IMR-90 (cell line): ENCODE data around the gene AHNAK. TPM values are rescaled to one million over a fixed set of nuclear protein-coding genes. Genes with fewer than 3 reads are reported as not detected.

Experiments used
- ATAC-seq: fragments of 200-7000 bp; cut with Tn5 transposase; 2 replicates; pipeline ENCODE4 v1.9.1; 2020; ENCODE audit warnings: low read depth, mild to moderate bottlenecking, moderate library complexity
- BruUV-seq: library from RNA; stranded (reverse); fragments of 400-500 nt; replicated peaks from 2 replicates; lab custom pipeline; 2021; lab: Mats Ljungman, UMichigan
- CTCF ChIA-PET: fragments of 300-600 bp; formaldehyde crosslinking; extraction: SDS; loops from one replicate; lab custom pipeline; 2021; ENCODE audit warnings: antibody characterized with exemption; lab: Yijun Ruan, JAX
- POLR2A ChIA-PET: fragments of 300-600 bp; sonication (Branson Sonifier 250); formaldehyde crosslinking; loops from one replicate; lab custom pipeline; 2022; ENCODE audit warnings: antibody characterized with exemption; ENCODE audit not compliant: unreplicated experiment; lab: Charles Lee
- DNase-seq: peaks from one replicate; pipeline ENCODE4 v3.0.0; 2013
- H2AFZ ChIP-seq: replicated peaks from 2 replicates; pipeline ENCODE3; 2013; ENCODE audit warnings: low read length, mild to moderate bottlenecking; ENCODE audit not compliant: poor library complexity
- H2AK5ac ChIP-seq: 2 replicates; pipeline ENCODE4 v1.6.1; 2013; ENCODE audit warnings: low read depth, low read length, inconsistent platforms
- H2AK9ac ChIP-seq: replicated peaks from 2 replicates; pipeline ENCODE3; 2013; ENCODE audit warnings: mild to moderate bottlenecking, low read depth, low read length, moderate library complexity; ENCODE audit not compliant: poor library complexity
- H2BK120ac ChIP-seq: 2 replicates; pipeline ENCODE4 v1.6.1; 2013; ENCODE audit warnings: low read depth, low read length, inconsistent platforms
- H2BK15ac ChIP-seq: 3 replicates; pipeline ENCODE4 v1.6.1; 2013; ENCODE audit warnings: low read depth, low read length, inconsistent platforms
- H2BK20ac ChIP-seq: 2 replicates; pipeline ENCODE4 v1.6.1; 2013; ENCODE audit warnings: low read depth, mild to moderate bottlenecking, inconsistent platforms, low read length, moderate library complexity
- H2BK5ac ChIP-seq: 2 replicates; pipeline ENCODE4 v1.6.1; 2013; ENCODE audit warnings: mild to moderate bottlenecking, low read depth, low read length, inconsistent platforms; ENCODE audit not compliant: poor library complexity, severe bottlenecking
- H3K14ac ChIP-seq: replicated peaks from 2 replicates; pipeline ENCODE4 v1.6.1; 2013; ENCODE audit warnings: low read depth, low read length, inconsistent platforms
- H3K18ac ChIP-seq: 2 replicates; pipeline ENCODE4 v1.6.1; 2013; ENCODE audit warnings: low read depth, low read length, control low read depth
- H3K23ac ChIP-seq: 2 replicates; pipeline ENCODE4 v1.6.1; 2013; ENCODE audit warnings: low read depth, low read length, inconsistent platforms
- H3K27ac ChIP-seq: 2 replicates; pipeline ENCODE4 v1.5.1; 2013; ENCODE audit warnings: mild to moderate bottlenecking, control low read depth, low read length; ENCODE audit not compliant: insufficient read depth
- H3K27me3 ChIP-seq: 2 replicates; pipeline ENCODE4 v1.6.1; 2013; ENCODE audit warnings: low read length; ENCODE audit not compliant: control insufficient read depth, insufficient read depth
- H3K36me3 ChIP-seq: 2 replicates; pipeline ENCODE4 v1.6.1; 2013; ENCODE audit warnings: low read length, mixed read lengths; ENCODE audit not compliant: control insufficient read depth, insufficient read depth
- H3K4ac ChIP-seq: 2 replicates; pipeline ENCODE4 v1.6.1; 2013; ENCODE audit warnings: low read depth, low read length, inconsistent platforms
- H3K4me1 ChIP-seq: 2 replicates; pipeline ENCODE4 v1.6.1; 2013; ENCODE audit warnings: low read length, mixed read lengths; ENCODE audit not compliant: control insufficient read depth, insufficient read depth
- H3K4me2 ChIP-seq: 2 replicates; pipeline ENCODE4 v1.6.1; 2013; ENCODE audit warnings: low read depth, mild to moderate bottlenecking, control low read depth, low read length, moderate library complexity
- H3K4me3 ChIP-seq: 2 replicates; pipeline ENCODE4 v1.5.1; 2013; ENCODE audit warnings: low read depth, mild to moderate bottlenecking, control low read depth, low read length, moderate library complexity; ENCODE audit not compliant: insufficient read depth
- H3K56ac ChIP-seq: 2 replicates; pipeline ENCODE4 v1.6.1; 2013; ENCODE audit warnings: low read length, inconsistent platforms; ENCODE audit not compliant: insufficient read depth; ENCODE audit errors: extremely low read depth
- H3K79me1 ChIP-seq, 2 experiments: 2 replicates each; pipeline ENCODE4 v1.6.1; 2013; ENCODE audit warnings: low read length in 2 of 2, inconsistent platforms in 1 of 2, low read depth in 1 of 2
- H3K9ac ChIP-seq: 2 replicates; pipeline ENCODE4 v1.6.1; 2013; ENCODE audit warnings: low read depth, low read length, control low read depth
- H3K9me1 ChIP-seq: 2 replicates; pipeline ENCODE4 v1.6.1; 2013; ENCODE audit warnings: low read length, inconsistent platforms; ENCODE audit not compliant: insufficient read depth
- H3K9me3 ChIP-seq: 2 replicates; pipeline ENCODE4 v1.6.1; 2013; ENCODE audit warnings: low read length; ENCODE audit not compliant: control insufficient read depth, insufficient read depth
- H4K20me1 ChIP-seq: 2 replicates; pipeline ENCODE4 v1.6.1; 2013; ENCODE audit warnings: low read length, inconsistent platforms; ENCODE audit not compliant: insufficient read depth
- H4K5ac ChIP-seq: 2 replicates; pipeline ENCODE4 v1.6.1; 2013; ENCODE audit warnings: mild to moderate bottlenecking, low read depth, low read length, control low read depth
- H4K8ac ChIP-seq, 2 experiments: 2 replicates each; pipeline ENCODE4 v1.6.1; 2013; ENCODE audit warnings: low read depth in 2 of 2, low read length in 2 of 2, control low read depth in 1 of 2, inconsistent platforms in 1 of 2
- H4K91ac ChIP-seq: 2 replicates; pipeline ENCODE4 v1.6.1; 2013; ENCODE audit warnings: low read depth, low read length, inconsistent platforms; ENCODE audit not compliant: insufficient read depth
- CEBPB ChIP-seq: IDR thresholded peaks from 2 replicates; pipeline ENCODE4 v1.6.1; 2012; ENCODE audit warnings: low read depth, low read length, improper control_type of control experiment
- CHD1 ChIP-seq: IDR thresholded peaks from 2 replicates; pipeline ENCODE4 v1.6.1; 2012; ENCODE audit warnings: low read depth, low read length, improper control_type of control experiment
- ELK1 ChIP-seq: fragments of 150-350 bp; IDR thresholded peaks from 2 replicates; pipeline ENCODE4 v1.6.1; 2016; ENCODE audit warnings: low read depth, mild to moderate bottlenecking, low read length, moderate library complexity, borderline replicate concordance
- FOS ChIP-seq: fragments of 150-350 bp; IDR thresholded peaks from 2 replicates; pipeline ENCODE4 v1.6.1; 2016; ENCODE audit warnings: low read depth, low read length
- MAFK ChIP-seq: IDR thresholded peaks from 2 replicates; pipeline ENCODE4 v1.6.1; 2012; ENCODE audit warnings: low read depth, low read length, improper control_type of control experiment
- MAZ ChIP-seq: IDR thresholded peaks from 2 replicates; pipeline ENCODE4 v1.6.1; 2012; ENCODE audit warnings: low read depth, mild to moderate bottlenecking, low read length, improper control_type of control experiment, moderate library complexity, borderline replicate concordance
- MXI1 ChIP-seq: IDR thresholded peaks from 2 replicates; pipeline ENCODE4 v1.6.1; 2012; ENCODE audit warnings: low read depth, mild to moderate bottlenecking, low read length, moderate library complexity, borderline replicate concordance
- NFE2L2 ChIP-seq: fragments of 150-350 bp; IDR thresholded peaks from 2 replicates; pipeline ENCODE4 v1.6.1; 2016; ENCODE audit warnings: low read depth, mild to moderate bottlenecking, low read length
- RAD21 ChIP-seq: IDR thresholded peaks from 2 replicates; pipeline ENCODE4 v1.6.1; 2012; ENCODE audit warnings: low read length, improper control_type of control experiment
- SMC3 ChIP-seq: fragments of 150-350 bp; IDR thresholded peaks from 2 replicates; pipeline ENCODE4 v1.6.1; 2016; ENCODE audit warnings: low read depth, mild to moderate bottlenecking, antibody characterized with exemption, low read length, moderate library complexity
- USF2 ChIP-seq: fragments of 150-350 bp; IDR thresholded peaks from 2 replicates; pipeline ENCODE4 v1.6.1; 2017; ENCODE audit warnings: mild to moderate bottlenecking, antibody characterized with exemption, low read length, low read depth
- WGBS, 2 experiments: methylation state at CpG; one replicate each; pipeline versions ENCODE4 v1.1.5 to v1.1.7; 2013; ENCODE audit warnings: missing lambda C conversion rate in 2 of 2; ENCODE audit not compliant: insufficient read length in 1 of 2; ENCODE audit errors: extremely low coverage in 2 of 2; 5-methylcytosine and 5-hydroxymethylcytosine counted together
- dilution Hi-C: fragments of 300-500 bp; cut with HindIII; formaldehyde crosslinking; loops from one replicate; pipeline ENCODE4 v1.14.3; 2018; ENCODE audit warnings: low sequenced_read_pairs; ENCODE audit not compliant: unreplicated experiment
- in situ Hi-C: fragments of 300-500 bp; cut with MboI; formaldehyde crosslinking; loops from 3 replicates; pipeline ENCODE4 v1.14.3; 2019; ENCODE audit warnings: low sequenced_read_pairs, inconsistent platforms, mixed read lengths
- intact Hi-C: fragments of 100-400 bp; cut with micrococcal nuclease; formaldehyde crosslinking; loops from 2 replicates; pipeline ENCODE4 v1.10.0; 2022
- polyA plus RNA-seq, 3 experiments: library from polyadenylated mRNA; depleted of rRNA; stranded (reverse); fragments of >200 nt; gene quantifications; 2 replicates each; pipeline ENCODE4 v1.2.3, GENCODE V29; 2012; ENCODE audit warnings: low replicate concordance in 1 of 3
- total RNA-seq: library from RNA; depleted of rRNA; stranded (reverse); fragments of >200 nt; gene quantifications from 2 replicates; pipeline ENCODE4 v1.2.3, GENCODE V29; 2012

The AHNAK gene
- total and polyA plus RNA-seq, 2 of the 4 experiments (the other 2 are of a cell fraction), result 95.1 to 695 TPM

- WGBS, 2 experiments, result no CpG with 5 or more reads among the region's 6 CpGs
- CTCF ChIA-PET, result no interaction called here
These were observed 142.2 kb downstream of the AHNAK start for GRCh38 chr11:62404435-62404834.

More at GRCh38 chr11:62404435-62404834, 142.2 kb downstream of the AHNAK start:
- Histone ChIP-seq H3K18ac (no peak overlapping the region), H4K20me1 (no peaks in the 10 kb centered on the region), H2BK15ac (no peak overlapping the region), H3K9me3 (no peaks in the 10 kb centered on the region), H2BK5ac (no peak overlapping the region), H3K27ac (no peak overlapping the region), H3K4me1 (peaks cover 8% of the 10 kb centered on the region), H3K4ac (no peak overlapping the region), H2AFZ (no peak overlapping the region), H2AK5ac (no peak overlapping the region), H4K8ac (no peak overlapping the region), H2BK120ac (no peak overlapping the region), H3K4me2 (no peak overlapping the region), H3K36me3 (no peaks in the 10 kb centered on the region), H3K27me3 (no peaks in the 10 kb centered on the region), H3K23ac (no peak overlapping the region), H2AK9ac (peak overlapping the region; percentile 14), H3K79me1 (no peaks in the 10 kb centered on the region), H3K9ac (no peak overlapping the region), H3K56ac (no peak overlapping the region), H2BK20ac (no peak overlapping the region), H3K14ac (no peak overlapping the region), H3K4me3 (no peak overlapping the region), H4K91ac (no peak overlapping the region), H3K9me1 (no peaks in the 10 kb centered on the region), H4K5ac (no peak overlapping the region)
- dilution Hi-C loops, result no loop called here
- TF ChIP-seq FOS (no peak), USF2 (no peak), RAD21 (no peak), MAFK (no peak), ELK1 (no peak), CHD1 (no peak), SMC3 (no peak), MAZ (no peak), CEBPB (no peak), MXI1 (no peak), NFE2L2 (no peak)
- in situ Hi-C loops, result no loop called here
- intact Hi-C loops, result no loop called here
- ATAC-seq, result no peak
- BruUV-seq, result no TSS peak
- POLR2A ChIA-PET, result no interaction called here
- no peak for DNase-seq
